RWPE1 (cell line): Measurements from ENCODE around the gene LMCD1.

Source experiments
- CTCF ChIA-PET: fragments of 350-600 bp; sonication (Branson Sonifier 250); formaldehyde crosslinking; extraction: SDS; loops from one replicate; lab custom pipeline; 2021; lab: Yijun Ruan, JAX
- POLR2A ChIA-PET: fragments of 400-600 bp; formaldehyde crosslinking; extraction: SDS; loops from one replicate; lab custom pipeline; 2020; ENCODE audit warnings: antibody characterized with exemption; ENCODE audit not compliant: low non-redundant PET; lab: Yijun Ruan, JAX
- DNase-seq: peaks from one replicate; pipeline ENCODE4 v3.0.0; 2012; ENCODE audit warnings: low spot score
- H3K27ac ChIP-seq: fragments of 450-650 bp; 2 replicates; pipeline ENCODE4 v1.5.1; 2017
- CTCF ChIP-seq: fragments of 450-650 bp; conservative IDR thresholded peaks from 2 replicates; pipeline ENCODE4 v1.5.1; 2017; ENCODE audit warnings: low read depth, mild to moderate bottlenecking

LMCD1 gene

DNA sequence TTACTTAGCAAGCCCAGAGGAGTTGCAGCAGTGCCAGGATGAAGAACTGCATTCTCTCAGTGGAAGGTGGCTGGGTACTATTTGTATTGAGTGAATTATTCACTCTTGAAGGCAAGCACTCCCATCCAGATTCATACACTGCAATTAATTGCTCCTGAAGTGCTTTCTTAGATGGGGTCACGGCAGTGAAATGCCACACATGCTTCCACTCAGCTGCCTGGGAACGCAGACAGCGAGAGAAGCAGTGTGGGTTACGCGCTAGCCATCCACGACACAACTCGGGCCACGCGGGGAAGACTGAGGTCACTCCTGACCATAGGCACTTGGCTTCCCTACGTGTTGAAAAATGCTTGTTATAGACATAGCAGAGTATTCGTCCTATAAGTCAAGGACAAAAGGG, 30.8 kb upstream of the LMCD1 start:
- CTCF ChIA-PET: no interaction called here
- H3K27ac ChIP-seq: no peak overlapping the region
- POLR2A ChIA-PET: no interaction called here
- TF ChIP-seq CTCF: no peak
- no peak for DNase-seq

DNA sequence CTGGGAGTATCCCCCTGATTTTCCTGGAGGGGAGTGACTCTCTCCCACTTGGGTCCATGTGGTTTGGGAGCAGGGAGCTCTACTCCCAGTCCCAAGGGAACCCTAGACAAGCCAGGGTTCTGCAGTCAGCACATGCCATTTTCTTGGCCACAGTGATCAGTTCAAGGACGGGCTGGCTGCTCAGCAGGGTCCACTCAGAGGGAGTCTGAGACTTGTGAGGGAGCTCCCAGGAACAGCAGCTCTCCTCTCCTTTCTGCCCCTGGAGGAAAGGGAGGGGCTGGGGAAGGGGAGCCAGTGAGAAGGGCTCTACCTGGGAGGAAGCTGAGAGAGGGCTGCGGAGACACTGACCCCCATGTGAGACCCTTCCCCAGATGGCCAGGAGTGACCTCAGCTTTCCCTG, 29.1 kb upstream of the LMCD1 start:
- CTCF ChIA-PET: no interaction called here
- no peak for DNase-seq
- no peak overlapping the region for H3K27ac ChIP-seq
- POLR2A ChIA-PET: no interaction called here
- no peak for TF ChIP-seq CTCF

DNA sequence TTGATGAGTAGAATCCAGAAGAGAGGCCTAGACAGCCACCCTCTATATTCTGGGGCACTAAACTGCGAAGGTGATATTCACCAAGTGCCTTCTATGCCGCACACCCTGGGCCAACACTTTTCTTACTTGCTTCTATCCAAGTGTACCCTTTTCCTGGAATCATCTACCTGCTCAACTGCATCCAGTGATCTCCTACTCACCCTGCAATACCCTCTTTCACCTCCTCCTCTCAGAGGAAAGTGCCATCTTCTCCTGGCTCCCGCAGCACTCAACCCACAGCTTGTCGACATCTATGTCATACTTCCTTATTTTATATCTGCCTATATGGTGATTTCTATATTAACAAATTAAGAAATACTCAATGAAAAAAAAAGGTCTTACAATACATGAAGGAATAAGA, 28.6 kb upstream of the LMCD1 start:
- H3K27ac ChIP-seq: no peak overlapping the region
- DNase-seq: no peak
- TF ChIP-seq CTCF: no peak
- CTCF ChIA-PET: no interaction called here
- POLR2A ChIA-PET: no interaction called here

- POLR2A ChIA-PET: no interaction called here
- TF ChIP-seq CTCF: no peak
- no peak for DNase-seq
- CTCF ChIA-PET: no interaction called here
- no peak overlapping the region for H3K27ac ChIP-seq
Observed at GRCh38 chr3:8473990-8474389, 27.6 kb upstream of the LMCD1 start.

DNA sequence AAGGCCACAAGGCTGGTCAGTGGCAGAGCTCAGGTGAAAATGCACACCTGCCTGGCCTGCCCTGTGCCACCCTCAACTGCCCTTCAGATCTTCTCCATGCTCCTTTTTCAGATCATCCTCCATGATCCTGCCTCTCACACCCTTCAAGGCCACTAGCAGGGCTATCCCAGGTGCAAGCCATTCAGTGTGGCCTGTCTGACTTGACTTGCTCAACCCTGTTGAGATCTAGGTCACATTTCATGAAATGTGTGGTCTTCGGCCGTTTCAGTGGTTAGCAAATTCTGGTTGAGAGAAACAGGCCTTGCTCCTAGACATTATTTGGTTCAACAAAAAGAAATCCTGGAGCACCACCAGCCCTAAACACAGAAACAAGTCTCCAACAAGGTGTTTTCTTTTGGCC, 26.6 kb upstream of the LMCD1 start:
- no peak for TF ChIP-seq CTCF
- no peak overlapping the region for H3K27ac ChIP-seq
- ChIA-PET CTCF (no interaction called here), POLR2A (no interaction called here)
- DNase-seq: no peak

DNA sequence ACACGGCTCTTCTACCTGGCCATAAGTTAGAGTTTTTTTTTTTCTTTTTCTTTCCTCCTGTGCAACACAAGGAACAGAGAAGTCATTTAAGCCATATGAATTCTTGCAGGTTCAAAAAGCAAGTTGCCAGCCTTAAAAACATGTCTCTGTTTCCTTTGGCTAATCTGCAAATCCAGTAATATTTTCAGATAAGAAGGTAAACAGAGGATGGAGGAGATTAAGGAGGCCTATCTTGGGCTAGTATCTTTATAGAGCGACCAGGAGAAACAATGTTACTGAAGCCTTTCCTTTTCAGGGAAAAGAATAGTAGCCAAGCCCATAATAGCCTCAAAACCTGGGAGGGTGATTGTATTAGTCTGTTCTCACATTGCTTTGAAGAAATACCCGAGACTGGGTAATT, 20.9 kb upstream of the LMCD1 start:
- H3K27ac ChIP-seq: no peak overlapping the region
- DNase-seq: no peak
- CTCF ChIA-PET: no interaction called here
- POLR2A ChIA-PET: no interaction called here
- no peak for TF ChIP-seq CTCF

DNA sequence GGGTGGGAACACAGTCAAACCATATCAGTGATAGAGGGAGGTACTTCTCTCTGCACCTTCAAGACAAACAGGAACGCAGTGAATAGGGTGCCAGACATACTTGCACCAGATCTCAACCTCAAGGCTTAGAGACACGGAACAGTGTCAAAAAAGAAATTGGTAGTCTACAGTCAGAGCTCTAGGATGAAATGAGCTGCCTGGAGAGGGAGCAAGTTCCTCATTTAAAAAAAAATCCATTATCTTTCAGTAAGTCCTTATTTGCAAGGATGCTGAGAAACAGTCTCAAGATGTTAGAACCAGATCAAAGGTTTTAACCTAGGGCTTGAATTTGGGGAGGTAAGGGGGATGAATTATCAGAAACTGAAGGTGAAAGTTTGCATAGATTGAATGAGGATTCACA, 20.2 kb upstream of the LMCD1 start:
- POLR2A ChIA-PET: no interaction called here
- CTCF ChIA-PET: no interaction called here

More for the DNA sequence above, 20.2 kb upstream of the LMCD1 start:
- no peak for DNase-seq
- TF ChIP-seq CTCF: no peak
- H3K27ac ChIP-seq: no peak overlapping the region
